Cardiac fibroblast (primary cell): ENCODE results near the gene RPL32.

Experiments used
- DNase-seq, 2 donors: peaks; one replicate each; pipeline versions ENCODE4 v3.0.0 to v3.0.0-alpha.2; 2010; ENCODE audit warnings: low read depth in 2 of 2
- H3K4me3 ChIP-seq, 2 donors: replicated peaks in 1 of 2; 1 replicate in 1 of 2; 2 replicates in 1 of 2; pipeline ENCODE4 v1.5.1; 2011; ENCODE audit warnings: low read depth in 2 of 2, low read length in 2 of 2, mild to moderate bottlenecking in 2 of 2, moderate library complexity in 1 of 2
- TF ChIP-seq, protein P1 (sequence below): IDR thresholded peaks from one replicate; pipeline ENCODE4 v1.5.1; 2011; ENCODE audit warnings: low read depth, mild to moderate bottlenecking, low read length, inconsistent platforms

The RPL32 gene

DNA sequence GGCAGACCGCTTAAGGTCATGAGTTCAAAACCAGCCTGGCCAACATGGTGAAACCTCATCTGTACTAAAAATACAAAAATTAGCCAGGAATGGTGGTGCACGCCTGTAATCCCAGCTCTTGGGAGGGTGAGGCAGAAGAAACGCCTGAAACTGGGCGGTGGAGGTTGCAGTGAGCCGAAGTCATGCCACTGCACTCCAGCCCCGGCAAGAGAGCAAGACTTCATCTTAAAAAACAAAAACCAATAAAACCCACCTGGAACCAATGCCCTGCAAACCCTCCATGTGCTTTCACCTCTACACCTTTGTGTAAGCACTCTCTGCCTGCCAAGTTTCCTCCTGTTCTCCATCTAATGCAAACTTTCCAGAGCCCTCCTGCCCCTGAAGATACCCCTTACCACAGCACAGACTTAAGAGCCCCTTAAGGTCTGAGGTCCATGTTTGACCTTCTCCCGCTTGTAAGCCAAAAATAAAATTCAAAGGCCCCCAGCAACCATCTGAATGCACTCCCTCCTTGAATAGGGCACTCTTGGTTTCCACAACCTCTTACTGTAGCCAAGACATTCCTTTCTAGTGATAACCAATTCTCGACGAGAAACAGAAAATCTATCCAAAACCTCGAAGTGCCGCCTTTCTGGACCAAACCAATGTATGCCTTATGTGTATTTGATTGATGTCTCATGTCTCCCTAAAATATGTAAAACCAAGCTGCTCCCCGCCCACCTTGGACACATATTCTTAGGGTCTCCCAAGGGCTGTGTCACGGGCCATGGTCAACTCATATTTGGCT lies 3.0 kb downstream of the RPL32 start:
- peak in 1 of 2 donors; percentile 31 for DNase-seq
- TF ChIP-seq, protein P1, sequence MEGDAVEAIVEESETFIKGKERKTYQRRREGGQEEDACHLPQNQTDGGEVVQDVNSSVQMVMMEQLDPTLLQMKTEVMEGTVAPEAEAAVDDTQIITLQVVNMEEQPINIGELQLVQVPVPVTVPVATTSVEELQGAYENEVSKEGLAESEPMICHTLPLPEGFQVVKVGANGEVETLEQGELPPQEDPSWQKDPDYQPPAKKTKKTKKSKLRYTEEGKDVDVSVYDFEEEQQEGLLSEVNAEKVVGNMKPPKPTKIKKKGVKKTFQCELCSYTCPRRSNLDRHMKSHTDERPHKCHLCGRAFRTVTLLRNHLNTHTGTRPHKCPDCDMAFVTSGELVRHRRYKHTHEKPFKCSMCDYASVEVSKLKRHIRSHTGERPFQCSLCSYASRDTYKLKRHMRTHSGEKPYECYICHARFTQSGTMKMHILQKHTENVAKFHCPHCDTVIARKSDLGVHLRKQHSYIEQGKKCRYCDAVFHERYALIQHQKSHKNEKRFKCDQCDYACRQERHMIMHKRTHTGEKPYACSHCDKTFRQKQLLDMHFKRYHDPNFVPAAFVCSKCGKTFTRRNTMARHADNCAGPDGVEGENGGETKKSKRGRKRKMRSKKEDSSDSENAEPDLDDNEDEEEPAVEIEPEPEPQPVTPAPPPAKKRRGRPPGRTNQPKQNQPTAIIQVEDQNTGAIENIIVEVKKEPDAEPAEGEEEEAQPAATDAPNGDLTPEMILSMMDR: no peak
- peak overlapping the region in 1 of 2 donors; percentile 9 for H3K4me3 ChIP-seq

DNA sequence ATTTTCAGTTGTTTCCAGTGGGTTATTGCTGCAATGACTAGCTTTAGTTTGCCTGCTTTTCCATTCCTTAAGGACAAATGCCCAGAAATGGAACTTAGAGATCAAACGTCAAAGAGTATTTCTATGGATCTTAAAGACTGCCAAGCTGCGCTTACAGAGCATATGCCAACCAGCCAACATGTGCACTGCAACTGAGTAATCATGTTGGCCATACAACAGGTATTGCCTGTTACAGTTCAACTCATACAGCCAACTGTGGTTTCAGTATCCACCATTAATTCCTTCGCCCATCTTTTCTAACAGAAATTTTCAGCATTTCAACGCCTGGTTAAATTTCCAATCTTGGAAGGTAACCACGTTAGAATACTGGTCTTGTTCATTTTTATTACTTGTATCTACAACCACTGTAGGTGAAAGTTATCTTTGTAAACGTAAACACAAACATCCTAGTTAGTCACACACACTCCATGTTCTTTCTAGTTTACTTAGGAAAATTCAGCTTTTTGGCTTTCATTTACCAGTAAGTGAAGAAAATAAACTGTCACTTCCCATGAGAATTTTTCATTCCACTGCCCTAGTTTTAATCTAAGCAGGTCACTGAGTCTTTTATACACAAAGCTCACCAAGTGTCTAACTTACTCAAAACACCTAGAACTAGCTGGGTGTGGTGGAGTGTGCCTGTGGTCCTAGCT lies 3.9 kb downstream of the RPL32 start:
- DNase-seq: no peak
- TF ChIP-seq, protein P1: no peak
- H3K4me3 ChIP-seq: peak overlapping the region in 1 of 2 donors; percentile 9

DNA sequence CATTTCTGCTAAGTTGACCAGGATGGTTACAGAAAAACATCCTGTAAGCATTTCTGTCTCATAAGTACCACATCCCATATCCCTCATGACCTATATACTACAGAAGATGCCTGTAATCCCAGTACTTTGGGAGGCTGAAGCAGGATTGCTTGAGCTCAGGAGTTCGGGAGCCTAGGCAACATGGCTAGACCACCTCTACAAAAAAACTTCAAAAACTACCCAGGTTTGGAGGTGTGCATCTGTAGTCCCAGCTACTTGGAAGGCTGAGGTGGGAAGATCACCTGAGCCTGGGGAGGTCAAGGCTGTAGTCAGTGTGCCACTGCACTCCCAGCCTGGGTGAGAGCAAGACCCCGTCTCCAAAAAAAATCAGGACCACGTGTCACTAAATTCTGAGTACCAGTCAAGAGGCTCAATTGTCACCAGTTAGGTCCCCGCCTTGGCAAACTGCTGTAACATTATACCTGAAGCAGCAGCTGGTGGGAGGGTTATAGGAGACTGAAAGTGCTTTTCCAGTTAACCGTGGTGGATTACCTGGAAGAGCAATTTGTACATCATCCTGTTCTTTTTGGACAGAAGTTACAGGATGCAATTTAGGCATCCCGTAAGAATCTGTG lies 6.2 kb downstream of the RPL32 start:
- no peak overlapping the region for H3K4me3 ChIP-seq
- DNase-seq: no peak
- TF ChIP-seq, protein P1: no peak

DNA sequence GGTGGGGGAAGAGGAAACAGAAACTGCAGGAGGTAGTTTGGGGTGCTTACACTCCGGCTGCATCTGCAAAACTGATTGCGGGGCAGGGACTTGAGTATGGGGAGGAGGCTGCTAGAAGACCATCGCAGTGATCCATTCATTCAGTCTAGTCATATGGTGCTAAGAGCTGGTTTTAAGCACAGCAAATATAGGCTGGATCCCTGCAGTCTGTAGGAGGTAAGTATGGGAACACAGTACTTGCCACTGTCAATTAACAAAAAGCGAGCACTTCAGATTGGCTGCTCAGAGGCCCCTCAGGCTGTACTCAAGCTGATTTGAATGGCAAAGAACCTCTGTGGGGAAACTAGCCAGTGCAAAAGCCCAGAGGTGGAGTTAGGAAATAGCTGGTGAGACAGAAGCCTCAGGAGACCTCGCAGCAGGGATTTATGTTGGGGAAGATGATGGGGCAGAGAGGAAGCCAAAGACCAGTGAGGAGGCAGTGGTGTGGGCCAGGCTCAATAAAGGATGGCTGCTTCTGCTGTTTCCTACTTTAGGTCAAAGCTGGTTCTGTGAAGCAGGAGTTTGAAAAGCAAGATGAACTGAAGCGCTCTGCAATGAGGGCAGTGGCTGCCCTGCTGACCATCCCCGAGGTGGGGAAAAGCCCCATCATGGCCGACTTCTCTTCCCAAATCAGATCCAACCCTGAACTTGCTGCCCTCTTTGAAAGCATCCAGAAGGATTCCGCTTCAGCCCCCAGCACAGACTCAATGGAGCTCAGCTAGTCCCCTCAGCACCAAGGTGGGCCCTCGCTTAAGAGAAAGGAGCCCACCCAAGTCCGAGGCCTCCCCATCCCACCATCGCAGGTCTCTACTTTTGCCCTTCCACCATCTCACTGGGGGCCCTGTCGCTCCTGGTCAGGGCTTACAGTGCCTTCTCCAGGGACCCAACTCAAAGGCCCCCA lies 7.9 kb downstream of the RPL32 start:
- DNase-seq: no peak
- H3K4me3 ChIP-seq: no peak overlapping the region
- TF ChIP-seq, protein P1: no peak

- no peak for DNase-seq
- no peak overlapping the region for H3K4me3 ChIP-seq
- TF ChIP-seq, protein P1: no peak
Observed at GRCh38 chr3:12832350-12833221, 8.8 kb downstream of the RPL32 start.
